ENCODE measurements around the gene CCDC40.
"Not testable (repeated sequence)": the region's sequence is repeated elsewhere in the genome, so short reads cannot be mapped to it uniquely, and the experiment has no call there.

CCDC40 gene, protein sequence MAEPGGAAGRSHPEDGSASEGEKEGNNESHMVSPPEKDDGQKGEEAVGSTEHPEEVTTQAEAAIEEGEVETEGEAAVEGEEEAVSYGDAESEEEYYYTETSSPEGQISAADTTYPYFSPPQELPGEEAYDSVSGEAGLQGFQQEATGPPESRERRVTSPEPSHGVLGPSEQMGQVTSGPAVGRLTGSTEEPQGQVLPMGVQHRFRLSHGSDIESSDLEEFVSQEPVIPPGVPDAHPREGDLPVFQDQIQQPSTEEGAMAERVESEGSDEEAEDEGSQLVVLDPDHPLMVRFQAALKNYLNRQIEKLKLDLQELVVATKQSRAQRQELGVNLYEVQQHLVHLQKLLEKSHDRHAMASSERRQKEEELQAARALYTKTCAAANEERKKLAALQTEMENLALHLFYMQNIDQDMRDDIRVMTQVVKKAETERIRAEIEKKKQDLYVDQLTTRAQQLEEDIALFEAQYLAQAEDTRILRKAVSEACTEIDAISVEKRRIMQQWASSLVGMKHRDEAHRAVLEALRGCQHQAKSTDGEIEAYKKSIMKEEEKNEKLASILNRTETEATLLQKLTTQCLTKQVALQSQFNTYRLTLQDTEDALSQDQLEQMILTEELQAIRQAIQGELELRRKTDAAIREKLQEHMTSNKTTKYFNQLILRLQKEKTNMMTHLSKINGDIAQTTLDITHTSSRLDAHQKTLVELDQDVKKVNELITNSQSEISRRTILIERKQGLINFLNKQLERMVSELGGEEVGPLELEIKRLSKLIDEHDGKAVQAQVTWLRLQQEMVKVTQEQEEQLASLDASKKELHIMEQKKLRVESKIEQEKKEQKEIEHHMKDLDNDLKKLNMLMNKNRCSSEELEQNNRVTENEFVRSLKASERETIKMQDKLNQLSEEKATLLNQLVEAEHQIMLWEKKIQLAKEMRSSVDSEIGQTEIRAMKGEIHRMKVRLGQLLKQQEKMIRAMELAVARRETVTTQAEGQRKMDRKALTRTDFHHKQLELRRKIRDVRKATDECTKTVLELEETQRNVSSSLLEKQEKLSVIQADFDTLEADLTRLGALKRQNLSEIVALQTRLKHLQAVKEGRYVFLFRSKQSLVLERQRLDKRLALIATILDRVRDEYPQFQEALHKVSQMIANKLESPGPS

DNA sequence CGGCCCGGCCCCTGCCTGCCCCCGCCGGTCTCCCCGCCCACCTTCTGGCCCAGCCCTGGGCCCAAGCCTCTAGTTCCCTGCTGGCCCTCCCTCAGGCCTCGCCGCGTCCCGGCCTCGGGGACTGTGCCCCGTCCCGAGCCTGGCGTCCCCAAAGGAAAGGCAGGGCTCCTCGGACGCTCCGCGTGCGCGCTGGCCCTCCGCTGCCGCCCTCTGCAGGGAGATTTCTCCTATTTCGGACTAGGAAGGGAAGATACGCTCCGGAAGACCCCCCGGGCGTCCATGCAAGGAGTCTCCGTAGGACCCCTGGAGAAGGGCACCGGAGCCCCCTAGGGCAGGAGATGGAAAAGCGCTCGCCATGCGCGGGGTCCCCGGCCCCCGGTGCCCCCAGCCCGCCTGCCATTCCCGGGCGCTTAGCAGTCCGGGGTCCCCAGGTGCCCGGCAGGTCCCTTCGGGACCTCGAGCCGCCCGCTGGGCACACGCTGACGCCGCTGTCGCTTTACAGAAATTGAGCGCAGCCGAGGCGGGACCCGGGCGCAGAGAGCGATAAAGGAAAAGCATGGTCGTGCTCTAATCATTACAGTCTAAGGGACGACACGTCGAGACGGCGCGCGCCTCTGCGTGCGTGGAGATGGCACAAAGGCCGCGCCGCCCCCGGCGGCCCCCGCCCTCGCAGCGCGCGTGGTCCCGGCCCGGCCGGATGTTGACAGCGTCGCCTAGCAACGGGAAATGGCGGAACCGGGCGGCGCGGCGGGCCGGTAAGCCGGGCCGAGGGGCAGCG is at the start of gene CCDC40:
CCDC40 (plus strand) TSS at position 706 of the 778 bp plus-strand sequence; CDS start at position 727, 21 bp downstream.
- DNase-seq, result peak; percentile 94

DNA sequence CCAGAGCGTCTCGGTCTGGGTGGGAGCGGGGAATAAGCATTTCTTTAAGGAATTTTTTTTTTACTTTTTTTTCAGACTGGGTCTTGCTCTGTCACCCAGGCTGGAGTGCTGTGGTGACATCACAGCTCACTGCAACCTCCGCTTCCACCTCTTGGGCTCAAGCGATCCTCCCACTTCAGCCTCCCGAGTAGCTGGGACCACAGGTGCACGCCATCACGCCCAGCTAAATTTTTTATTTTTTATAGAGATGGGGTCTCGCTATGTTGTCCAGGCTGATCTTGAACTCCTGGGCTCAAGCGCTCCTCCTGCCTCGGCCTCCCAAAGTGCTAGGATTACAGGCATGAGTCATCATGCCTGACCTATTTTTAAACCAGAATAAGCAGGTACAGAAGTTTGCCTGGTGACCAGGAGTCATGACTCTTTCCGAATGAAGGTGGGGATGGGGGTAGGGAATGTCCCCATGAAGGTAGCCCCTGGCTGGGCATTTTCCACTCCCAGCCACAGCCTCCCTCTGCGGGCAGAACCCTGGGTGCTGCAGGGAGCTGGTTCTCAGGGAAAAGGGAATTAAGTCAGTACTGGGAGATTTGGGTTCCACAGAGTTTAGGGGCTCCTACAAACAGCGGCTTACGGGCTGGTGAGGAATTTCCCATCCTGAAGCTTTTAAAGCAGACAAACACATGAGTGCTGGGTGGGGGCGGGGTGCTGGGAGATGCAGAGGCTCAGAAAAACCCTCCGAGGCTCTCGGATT is 49.1 kb upstream of the CCDC40 start:
- DNase-seq, result no peak

DNA sequence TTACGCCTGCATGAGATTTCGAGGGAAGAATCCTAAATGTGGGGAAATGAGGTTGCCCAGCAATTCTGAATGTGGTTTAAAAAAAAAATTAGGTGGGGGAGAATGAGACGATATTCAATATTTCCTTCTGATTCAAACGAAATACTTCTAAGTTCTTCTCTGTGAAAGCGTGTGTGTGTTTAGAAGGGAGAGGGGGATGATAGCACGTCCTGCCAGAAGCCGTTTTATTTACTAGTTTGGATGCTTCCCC is 48.6 kb upstream of the CCDC40 start:
- DNase-seq, result no peak

DNA sequence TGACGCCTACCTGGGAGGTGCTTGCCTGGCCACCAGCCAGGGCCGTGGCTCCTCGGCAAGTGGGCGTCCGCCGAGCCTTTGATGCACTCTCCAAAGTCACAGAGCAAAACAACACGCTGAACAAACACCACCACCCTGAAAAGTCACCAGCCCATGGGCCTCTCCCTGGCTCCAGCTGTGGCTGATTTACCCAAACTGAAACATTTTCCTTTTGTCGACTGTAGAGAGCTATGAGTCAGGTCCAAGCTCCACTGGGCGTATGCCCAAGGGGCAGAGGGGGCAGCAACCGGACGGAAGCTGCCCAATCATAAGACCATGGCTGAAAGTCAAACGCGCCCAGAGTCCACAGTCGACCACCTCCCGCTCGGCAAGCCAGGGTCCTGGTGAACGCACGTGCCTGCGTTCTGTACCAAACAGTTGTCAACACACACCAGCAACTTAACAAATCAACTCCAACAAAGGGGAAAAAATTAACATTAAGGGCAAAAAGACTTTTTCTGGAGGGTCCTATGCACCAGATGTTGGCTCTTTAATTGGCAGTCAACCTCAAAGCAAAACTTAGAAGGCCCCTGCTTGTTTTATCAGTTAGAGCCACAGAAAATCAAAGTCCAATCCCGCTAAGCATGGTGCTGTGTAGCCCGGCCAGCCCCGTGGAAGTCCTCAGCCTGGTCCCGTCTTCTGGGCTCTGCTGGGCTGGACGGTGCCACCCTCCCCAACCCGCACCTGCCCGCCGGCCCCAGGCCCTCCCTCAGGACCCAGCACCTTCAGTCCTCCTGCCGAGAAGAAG is 48.1 kb upstream of the CCDC40 start:
- DNase-seq, result no peak

DNA sequence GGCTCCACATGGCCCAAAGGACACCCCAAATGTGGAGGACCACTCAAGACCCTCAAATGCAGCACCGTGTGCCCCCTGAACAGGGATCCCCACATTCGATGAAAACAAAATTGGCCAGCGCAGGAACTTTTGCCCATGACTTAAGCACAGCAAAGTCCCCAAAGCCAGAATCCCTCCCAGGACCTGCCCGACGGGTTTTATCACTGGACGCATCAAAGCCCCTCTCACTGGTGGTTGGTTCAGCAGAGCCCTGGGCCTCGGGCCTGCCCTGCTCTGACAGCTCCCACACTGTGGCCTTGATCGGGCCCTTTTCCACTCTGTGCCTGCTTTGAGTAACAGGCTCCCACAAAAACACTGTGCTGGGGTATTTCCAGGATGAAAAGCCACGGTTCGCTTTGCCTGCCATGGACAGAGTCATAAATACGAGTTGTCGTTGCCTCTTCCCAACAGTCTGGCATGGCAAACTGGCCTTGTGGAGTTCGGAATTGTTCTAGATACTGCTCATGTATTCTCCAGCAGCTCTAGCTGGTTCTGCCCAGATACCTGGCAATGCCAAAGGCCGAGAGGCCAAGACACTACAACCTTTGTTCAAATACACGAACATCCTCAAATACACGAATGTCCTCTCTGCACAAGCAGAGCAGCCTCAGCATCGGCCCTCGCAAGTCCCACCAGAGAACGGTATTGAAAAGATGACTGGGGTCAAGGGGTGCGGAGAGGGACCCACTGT is 47.2 kb upstream of the CCDC40 start:
- DNase-seq, result no peak

DNA sequence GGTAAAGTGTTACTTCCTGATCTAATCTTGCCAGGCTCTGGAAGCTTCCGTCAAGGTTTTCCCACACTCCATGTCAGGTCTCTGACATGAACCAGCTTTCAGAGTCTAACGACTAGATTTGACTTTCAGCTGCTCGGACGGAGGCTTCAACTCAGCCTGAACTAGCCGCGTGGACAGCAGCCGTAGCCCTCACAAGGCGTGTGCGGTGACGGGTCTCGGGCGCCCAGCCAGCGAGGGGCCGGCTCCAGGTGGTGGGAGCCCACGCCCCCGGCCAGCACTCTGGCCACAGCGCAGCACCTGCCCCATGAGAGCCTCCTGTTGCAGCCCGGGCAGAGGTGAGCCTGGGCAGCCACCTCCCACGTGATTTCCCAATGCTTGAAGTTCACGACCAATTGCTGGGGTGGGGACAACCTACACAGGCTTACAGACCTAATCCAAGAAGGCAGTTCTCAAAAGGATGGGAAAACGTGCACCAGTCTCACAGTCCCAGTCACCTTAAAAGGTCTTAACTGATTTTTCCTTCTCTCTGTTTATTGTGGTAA is 46.3 kb upstream of the CCDC40 start:
- no peak for DNase-seq

DNA sequence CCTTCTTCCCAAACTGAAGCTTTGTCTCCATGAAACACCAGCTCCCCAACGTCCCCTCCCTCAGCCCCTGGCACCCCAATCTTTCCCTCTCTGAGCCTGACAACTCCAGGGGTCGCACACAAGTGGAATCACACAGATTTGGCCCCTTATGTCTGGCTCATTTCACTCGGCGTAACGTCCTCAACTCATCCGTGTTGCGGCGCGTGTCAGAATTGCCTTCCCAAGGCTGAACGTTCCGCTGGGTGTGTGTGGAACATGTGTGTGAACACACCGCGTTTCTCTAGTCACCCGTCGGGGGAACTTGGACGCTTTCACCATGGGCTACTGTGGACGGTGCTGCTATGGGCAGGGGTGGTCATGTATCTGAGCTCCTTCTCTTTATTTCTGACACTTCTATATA is 45.7 kb upstream of the CCDC40 start:
- DNase-seq, result no peak

DNA sequence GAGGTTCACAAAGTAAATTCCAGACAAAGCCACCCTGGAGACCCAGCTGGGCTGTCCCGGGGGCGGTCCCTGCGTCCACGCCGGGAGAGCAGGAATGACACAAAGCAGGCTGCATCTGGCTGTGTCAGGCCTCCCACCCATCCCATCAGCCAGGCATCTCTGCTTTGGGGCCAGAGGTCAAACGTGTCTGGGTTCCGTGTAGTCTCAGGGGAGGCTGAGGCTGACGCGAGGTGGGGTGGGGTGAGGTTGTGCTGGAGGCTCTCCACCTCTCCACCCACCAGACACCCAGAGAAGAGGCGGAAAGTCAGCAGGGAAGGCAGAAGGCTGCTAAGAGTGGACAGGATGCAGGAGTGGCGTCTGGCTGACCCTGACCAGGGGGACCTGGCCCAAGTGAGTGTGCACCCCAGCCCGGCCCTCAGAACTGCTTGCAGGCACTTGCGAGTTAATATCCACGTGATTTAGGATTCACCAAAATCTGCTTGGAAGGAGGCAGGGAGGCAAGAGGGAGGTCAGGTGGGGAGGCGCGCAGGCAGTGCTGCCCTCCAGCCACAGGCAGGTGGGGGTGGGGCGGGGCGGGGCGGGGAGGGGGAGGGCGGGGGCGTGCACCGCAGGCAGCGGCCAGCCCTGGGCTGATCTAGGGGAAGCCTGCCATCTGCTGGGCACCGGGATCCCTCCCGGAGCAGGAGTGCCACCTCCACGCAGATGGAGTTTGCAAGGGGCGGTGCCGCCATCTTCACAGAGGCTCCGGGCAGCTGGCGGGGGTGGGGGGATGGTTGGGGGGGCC is 45.1 kb upstream of the CCDC40 start:
- peak; percentile 91 for DNase-seq

DNA sequence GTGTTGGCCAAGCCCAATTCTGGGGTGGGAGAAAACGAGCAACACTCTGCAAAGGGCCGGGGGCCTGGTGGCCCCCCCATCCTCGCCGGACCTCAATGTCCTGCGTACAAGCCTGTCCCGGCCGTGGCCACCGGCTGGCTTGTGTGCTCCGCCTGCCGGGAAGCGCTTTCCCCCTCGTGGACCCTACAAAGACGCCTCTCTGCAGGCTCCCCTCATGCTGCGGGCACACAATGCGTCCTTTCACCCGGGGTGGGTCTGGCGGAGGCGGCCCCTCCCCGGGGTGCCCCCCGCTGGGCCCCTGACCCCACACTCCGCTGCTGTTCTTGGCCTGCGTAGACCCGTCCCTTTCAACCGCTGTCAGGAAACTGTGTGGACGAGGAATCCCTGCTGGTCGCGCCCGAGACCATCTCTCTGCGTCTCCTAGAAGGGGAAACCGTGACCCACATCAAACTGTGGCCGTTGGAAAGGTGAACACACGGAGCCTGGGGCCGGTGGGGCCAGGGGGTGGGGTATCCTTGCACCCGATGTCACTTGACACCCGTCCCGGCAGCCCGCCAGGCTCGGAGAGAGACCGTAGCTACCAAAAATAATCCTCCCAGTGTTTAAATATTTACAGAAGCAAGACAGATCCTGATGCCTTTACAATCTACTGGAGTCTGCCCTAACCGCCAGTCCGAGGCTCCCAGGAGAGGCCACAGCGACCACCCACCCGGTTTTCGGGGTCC is 44.4 kb upstream of the CCDC40 start:
- DNase-seq, result peak; percentile 82

DNA sequence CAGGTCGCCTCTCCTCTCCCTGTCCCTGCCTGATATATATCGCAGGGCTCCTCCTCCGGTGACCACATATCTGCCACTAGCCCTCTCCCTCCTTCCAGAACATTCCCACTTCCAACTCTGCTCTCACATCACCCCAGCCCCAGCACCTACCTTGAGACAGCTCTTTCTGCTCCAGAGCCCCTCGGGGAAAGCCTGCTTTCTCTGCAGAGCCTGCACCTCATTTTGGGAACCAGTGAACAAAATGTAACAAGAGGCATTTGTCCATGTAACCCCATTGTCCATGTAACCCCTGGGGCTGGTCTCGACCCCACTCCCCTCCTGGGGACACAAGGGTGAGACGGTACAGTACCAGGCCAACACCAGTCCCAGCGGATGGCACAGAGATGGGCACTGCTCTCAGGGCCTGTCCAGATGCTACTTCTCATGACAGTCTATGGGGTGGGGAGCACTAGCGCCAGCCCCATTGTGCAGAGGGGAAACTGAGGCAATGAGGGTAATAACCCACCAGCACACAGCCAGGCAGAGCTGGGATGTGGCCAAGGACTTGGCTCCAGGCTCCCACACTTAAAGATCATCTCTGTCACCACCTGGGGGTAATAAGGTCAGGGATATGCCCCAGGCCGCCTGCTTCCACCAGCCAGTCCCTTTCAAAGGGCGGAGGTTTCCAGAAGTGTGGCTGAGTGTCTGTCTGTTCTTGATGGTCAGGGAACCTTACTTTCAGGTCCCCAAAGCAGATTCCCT is 43.6 kb upstream of the CCDC40 start:
- peak; percentile 45 for DNase-seq

DNA sequence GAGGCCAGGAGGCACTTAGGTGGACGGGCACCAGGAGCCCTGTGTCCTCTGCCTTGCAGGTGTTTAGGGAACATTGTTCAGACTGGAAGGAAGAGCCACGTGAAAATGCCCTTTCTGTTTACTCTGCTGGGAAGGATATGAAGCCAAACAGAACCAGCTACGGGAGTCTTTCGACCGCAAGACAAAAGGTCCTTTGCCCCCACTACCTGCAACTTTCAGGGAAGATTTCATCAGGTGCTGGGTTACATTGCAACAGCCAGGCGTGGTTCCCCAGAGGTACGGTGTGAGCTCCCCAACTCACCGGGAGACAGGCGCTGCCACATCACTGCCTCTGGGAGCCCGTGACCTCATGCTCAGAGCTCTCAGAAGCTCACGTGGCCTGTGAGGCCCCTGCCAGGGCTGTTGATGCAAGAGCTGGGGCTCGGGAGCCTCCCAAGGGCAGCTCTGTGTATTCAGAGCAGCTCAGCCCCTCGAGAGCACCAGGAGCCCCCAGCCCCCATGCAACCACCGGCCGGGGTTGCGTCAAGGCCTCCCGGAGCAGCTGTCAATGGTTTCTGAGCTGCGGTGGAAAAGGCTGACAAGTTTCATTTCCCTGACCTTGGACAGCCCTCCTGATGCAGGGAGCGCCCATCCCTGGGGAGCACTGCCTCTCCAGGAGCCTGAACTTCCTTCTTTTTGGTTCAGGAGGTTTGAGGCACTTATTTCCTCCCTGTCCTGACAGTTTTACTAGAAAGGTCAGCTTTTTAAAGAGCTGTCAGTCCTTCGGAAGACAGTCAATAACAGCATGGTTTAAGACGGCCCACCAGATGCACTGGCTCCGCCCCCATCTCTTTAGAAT is 42.8 kb upstream of the CCDC40 start:
- peak; percentile 89 for DNase-seq

DNA sequence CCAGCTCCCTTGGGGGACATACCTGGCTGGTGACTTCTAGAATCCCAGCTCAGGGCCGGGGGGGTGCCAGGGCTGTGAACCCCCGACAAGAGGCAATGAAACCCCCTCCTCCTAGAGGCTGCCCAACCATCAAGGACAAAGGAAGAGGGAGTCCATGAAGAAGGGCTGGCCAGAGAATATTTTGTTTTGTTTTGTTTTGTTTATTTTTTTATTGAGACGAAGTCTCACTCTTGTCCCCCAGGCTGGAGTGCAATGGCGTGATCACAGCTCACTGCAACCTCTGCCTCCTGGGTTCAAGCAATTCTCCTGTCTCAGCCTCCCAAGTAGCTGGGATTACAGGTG is 42.2 kb upstream of the CCDC40 start:
- DNase-seq, result not testable (repeated sequence)

DNA sequence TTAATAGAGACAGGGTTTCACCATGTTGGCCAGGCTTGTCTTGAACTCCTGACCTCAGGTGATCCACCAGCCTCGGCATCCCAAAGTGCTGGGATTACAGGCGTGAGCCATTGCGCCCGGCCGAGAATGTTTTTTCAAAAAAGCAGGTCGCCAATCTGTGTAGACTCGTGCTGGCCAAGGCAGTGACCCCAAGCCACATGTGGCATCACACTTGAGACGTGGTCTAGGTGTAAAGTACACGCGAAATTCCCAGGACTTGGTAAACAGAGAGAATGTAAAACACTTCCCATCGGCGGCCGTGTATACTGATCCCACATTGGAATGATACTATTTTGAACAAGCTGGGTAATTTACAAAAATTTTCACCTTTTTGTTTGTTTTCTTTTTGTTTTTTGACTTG is 41.8 kb upstream of the CCDC40 start:
- DNase-seq, result no peak

DNA sequence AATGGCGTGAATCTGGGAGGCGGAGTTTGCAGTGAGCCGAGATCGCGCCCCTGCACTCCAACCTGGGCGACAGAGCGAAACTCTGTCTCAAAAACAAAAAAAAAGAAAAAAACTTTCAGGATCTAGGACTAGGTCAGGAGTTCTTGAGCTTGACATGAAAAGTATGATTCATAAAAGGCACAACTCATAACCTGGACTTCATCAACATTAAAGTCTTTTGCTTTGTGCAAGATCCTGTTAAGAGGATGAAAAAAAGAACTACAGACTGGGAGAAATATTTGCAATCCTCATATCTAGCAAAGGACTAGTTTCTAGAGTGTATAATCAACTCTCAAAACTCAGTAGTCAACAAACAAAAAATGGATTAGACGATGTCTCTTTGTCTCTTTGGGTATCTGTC is 40.7 kb upstream of the CCDC40 start:
- no peak for DNase-seq

DNA sequence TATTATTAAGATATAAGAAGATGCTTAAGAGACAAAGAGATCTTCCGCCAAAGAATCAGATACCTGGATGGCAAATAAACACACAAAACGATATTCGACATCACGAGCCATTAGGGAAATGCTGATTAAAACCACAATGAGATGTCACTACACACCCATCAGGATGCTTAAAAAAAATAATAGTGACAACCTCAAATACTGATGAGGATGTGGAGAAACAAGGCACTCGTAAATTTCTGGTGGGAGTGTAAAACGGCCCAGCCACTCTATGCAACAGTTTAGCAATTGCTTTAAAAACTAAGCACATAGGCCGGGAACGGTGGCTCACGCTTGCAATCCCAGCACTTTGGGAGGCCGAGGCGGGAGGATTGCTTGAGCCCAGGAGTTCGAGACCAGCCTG is 40.2 kb upstream of the CCDC40 start:
- no peak for DNase-seq

DNA sequence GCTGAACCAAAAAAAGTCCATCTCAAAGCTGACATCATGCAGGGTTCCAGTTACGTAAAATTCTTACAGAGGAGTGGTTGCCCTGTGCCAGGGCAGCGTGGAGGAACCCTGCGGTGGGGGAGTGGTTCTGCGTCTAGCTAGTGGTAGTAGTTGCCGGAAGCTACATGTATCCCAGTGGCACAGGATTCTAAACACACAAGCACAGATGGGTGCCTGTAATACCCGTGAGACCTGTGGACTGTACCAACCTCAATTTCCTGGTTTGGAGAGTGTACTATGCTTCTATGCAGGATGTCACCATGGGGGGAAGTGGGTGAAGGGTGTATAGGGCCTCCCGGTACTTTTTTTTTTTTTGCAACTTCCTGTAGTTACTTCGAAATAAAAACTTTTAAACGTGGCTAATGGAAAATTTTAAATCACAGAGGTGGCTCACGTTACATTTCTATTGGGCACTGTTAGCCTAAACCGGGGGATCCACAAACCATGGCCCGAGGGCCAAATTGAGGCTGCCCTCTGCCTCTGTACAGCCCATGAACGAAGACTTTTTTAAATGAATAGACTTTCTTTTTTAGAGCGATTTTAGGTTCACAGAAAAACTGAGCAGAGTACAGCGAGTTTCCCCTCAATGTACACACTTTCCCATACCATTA is 39.3 kb upstream of the CCDC40 start:
- no peak for DNase-seq

DNA sequence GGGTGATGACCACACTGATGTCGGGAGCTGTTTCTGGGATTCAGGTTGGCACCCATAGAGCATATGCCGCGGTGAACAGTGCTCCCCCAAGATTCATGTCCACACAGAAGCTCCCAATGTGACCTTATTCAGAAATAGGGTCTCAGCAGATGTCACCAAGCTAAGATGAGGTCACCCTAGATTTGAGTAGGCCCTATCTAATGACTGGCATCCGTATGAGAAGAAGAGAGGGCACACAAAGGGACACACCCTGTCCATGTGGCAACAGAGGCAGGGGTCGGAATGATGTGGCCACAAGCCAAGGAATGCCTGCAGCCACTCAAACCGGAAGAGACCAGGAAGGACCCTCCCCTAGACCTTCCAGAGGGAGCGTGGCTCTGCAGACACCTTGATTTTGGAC is 36.3 kb upstream of the CCDC40 start:
- DNase-seq, result no peak

Measured in eye (tissue), 1 donor.